Ovary (tissue), 9 donors: ENCODE results near the gene CDC20B. TPM values are rescaled to one million over a fixed set of nuclear protein-coding genes. Genes with fewer than 3 reads are reported as not detected.

Experiments
- DNase-seq, 5 donors: peaks; one replicate each; pipeline ENCODE4 v3.0.0-alpha.2; 2019 to 2020
- H3K27ac ChIP-seq, 2 donors: fragments of 200-600 bp; one replicate each; pipeline versions ENCODE4 v1.5.1 to v1.8.0; 2019 to 2022
- H3K27me3 ChIP-seq: fragments of 200-600 bp; one replicate; pipeline ENCODE4 v1.8.0; 2022
- H3K36me3 ChIP-seq: fragments of 200-600 bp; sonication (generic); one replicate; pipeline ENCODE4 v1.5.1; 2019
- H3K4me1 ChIP-seq: one replicate; pipeline ENCODE4 v1.8.1; 2013; ENCODE audit warnings: mild to moderate bottlenecking, moderate library complexity; ENCODE audit not compliant: insufficient read depth
- H3K4me3 ChIP-seq: fragments of 200-600 bp; sonication (generic); one replicate; pipeline ENCODE4 v1.5.1; 2017
- H3K9me3 ChIP-seq, 2 donors: fragments of 200-600 bp in 1 of 2; sonication (generic) in 1 of 2; one replicate each; pipeline versions ENCODE4 v1.5.1 to v1.8.1; 2013 to 2019; ENCODE audit warnings: mild to moderate bottlenecking in 1 of 2, moderate library complexity in 1 of 2
- EP300 ChIP-seq: sonication (generic); formaldehyde crosslinking; IDR thresholded peaks from one replicate; pipeline ENCODE4 v1.6.1; 2017; ENCODE audit warnings: antibody characterized with exemption
- POLR2A ChIP-seq: fragments of 450-650 bp; IDR thresholded peaks from one replicate; pipeline ENCODE4 v1.6.1; 2017; ENCODE audit warnings: antibody characterized with exemption, mild to moderate bottlenecking, moderate library complexity
- WGBS, 3 donors: extraction: QIAGEN DNeasy Blood & Tissue Kit in 1 of 3; methylation state at CpG; one replicate each; pipeline versions ENCODE4 v1.1.5 to v1.1.7; 2013 to 2017; 5-methylcytosine and 5-hydroxymethylcytosine counted together
- intact Hi-C, 4 donors: fragments of 100-400 bp; cut with DNase I; formaldehyde crosslinking; loops; one replicate each; pipeline versions ENCODE4 v1.11.0 to v1.15.1; 2022 to 2023
- polyA plus RNA-seq, 2 donors: library from polyadenylated mRNA; stranded (reverse); fragments of 200-250 nt in 1 of 2; fragments of 350-450 nt in 1 of 2; fragmentation: Illumina TruSeq in 1 of 2; extraction: RNeasy Lipid Tissue Mini Kit (QIAGEN cat#74804) in 1 of 2; gene quantifications; one replicate each; pipeline ENCODE4 v1.2.3, GENCODE V29; 2013 to 2014
- total RNA-seq, 7 donors: library from RNA; depleted of rRNA in 2 of 7; stranded (reverse); fragments of >200 nt in 2 of 7; fragmentation: NEBNext Ultra II Directional in 3 of 7; extraction: Animal tissue kit (Norgen Biotek cat#: 25700) in 3 of 7; gene quantifications; one replicate each; pipeline versions ENCODE4 v1.1.0 to v1.2.4, GENCODE V29; 2016 to 2023
- TF ChIP-seq, protein P1 (sequence below), 3 donors: fragments of 450-650 bp in 2 of 3; fragments of 200-600 bp in 1 of 3; IDR thresholded peaks; one replicate each; pipeline versions ENCODE4 v1.5.1 to v1.8.0; 2016 to 2022; ENCODE audit warnings: antibody characterized with exemption in 3 of 3, mild to moderate bottlenecking in 1 of 3
- donor health status: DM: no; HTN: no; CAD: no; lungs with moderate emphysema.
- donor health status: DM: no; HTN: no; CAD: no.
- donor health status: Bipolar disorder and iron deficiency.
- donor health status: DM: yes; HTN: yes; CAD: no.
- donor health status: DM: no; HTN: no; CAD: no.
- donor health status: DM: yes; HTN: yes; CAD: no.

The CDC20B gene
- total and polyA plus RNA-seq, 9 donors: 0.12 to 10.7 (median 0.24) TPM; not detected in 4

GRCh38 chr5:55154873-55155272 is 18.1 kb downstream of the CDC20B start:
- 8 to 33% (median 24%) methylated on average over 3 of the region's 3 CpGs for WGBS, 3 donors
- no peak for DNase-seq
- Histone ChIP-seq H3K27ac (no peak overlapping the region), H3K27me3 (no peaks in the 10 kb centered on the region), H3K9me3 (no peaks in the 10 kb centered on the region), H3K4me1 (no peaks in the 10 kb centered on the region), H3K36me3 (no peaks in the 10 kb centered on the region), H3K4me3 (no peak overlapping the region)
- TF ChIP-seq, protein P1, sequence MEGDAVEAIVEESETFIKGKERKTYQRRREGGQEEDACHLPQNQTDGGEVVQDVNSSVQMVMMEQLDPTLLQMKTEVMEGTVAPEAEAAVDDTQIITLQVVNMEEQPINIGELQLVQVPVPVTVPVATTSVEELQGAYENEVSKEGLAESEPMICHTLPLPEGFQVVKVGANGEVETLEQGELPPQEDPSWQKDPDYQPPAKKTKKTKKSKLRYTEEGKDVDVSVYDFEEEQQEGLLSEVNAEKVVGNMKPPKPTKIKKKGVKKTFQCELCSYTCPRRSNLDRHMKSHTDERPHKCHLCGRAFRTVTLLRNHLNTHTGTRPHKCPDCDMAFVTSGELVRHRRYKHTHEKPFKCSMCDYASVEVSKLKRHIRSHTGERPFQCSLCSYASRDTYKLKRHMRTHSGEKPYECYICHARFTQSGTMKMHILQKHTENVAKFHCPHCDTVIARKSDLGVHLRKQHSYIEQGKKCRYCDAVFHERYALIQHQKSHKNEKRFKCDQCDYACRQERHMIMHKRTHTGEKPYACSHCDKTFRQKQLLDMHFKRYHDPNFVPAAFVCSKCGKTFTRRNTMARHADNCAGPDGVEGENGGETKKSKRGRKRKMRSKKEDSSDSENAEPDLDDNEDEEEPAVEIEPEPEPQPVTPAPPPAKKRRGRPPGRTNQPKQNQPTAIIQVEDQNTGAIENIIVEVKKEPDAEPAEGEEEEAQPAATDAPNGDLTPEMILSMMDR (IDR thresholded peaks at IDR 0.05): no peak
- TF ChIP-seq POLR2A: no peak
- no peak for TF ChIP-seq EP300
- intact Hi-C loops: no loop called here

- TF ChIP-seq POLR2A (no peak), EP300 (no peak)
- TF ChIP-seq, protein P1 (IDR thresholded peaks at IDR 0.05): no peak
- intact Hi-C loops: no loop called here
Measured at GRCh38 chr5:55151923-55152842, 20.8 kb downstream of the CDC20B start.

DNA sequence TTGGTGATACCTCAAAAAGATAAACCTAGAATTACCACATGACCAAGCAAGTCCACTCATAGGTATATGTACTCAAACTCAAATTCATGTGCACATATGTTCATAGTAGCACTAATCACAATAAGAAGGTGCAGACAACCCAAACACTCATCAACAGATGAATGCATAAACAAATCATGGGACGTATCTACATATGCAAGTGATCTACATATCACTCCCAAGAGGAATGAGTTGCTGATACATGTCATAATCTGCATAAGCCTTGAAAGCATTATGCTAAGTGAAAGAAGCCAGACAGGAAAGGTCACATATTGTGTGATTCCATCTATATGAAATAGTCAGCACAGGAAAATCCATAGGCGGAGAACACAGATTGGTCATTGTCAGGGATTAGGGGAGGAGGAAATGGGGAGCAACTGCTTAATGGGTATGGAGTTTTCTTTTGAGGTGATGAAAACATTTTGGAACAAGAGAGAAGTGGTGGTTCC is 23.6 kb downstream of the CDC20B start:
- Histone ChIP-seq H3K27ac (no peak overlapping the region), H3K36me3 (no peaks in the 10 kb centered on the region), H3K9me3 (no peaks in the 10 kb centered on the region), H3K4me3 (no peak overlapping the region), H3K27me3 (no peaks in the 10 kb centered on the region), H3K4me1 (no peaks in the 10 kb centered on the region)
- no peak for DNase-seq
- TF ChIP-seq POLR2A (no peak), EP300 (no peak)
- TF ChIP-seq, protein P1 (IDR thresholded peaks at IDR 0.05): no peak
- intact Hi-C loops: loop anchor here in 1 of 4 donors (10.0 kb wide), 1 partner anchor 245 kb away; no protein-coding TSS in a partner anchor
- WGBS, 3 donors: 73 to 82% (median 74%) methylated on average over 2 of the region's 2 CpGs

More at GRCh38 chr5:55151923-55152842, 20.8 kb downstream of the CDC20B start:
- no peak for DNase-seq
- 59 to 72% (median 60%) methylated on average over 5 of the region's 5 CpGs for WGBS, 3 donors
- no peaks in the 10 kb centered on the region for H3K4me1 ChIP-seq
- H3K9me3 ChIP-seq: no peaks in the 10 kb centered on the region
- no peak overlapping the region for H3K4me3 ChIP-seq
- H3K36me3 ChIP-seq: no peaks in the 10 kb centered on the region
- no peak overlapping the region for H3K27ac ChIP-seq
- no peaks in the 10 kb centered on the region for H3K27me3 ChIP-seq

DNA sequence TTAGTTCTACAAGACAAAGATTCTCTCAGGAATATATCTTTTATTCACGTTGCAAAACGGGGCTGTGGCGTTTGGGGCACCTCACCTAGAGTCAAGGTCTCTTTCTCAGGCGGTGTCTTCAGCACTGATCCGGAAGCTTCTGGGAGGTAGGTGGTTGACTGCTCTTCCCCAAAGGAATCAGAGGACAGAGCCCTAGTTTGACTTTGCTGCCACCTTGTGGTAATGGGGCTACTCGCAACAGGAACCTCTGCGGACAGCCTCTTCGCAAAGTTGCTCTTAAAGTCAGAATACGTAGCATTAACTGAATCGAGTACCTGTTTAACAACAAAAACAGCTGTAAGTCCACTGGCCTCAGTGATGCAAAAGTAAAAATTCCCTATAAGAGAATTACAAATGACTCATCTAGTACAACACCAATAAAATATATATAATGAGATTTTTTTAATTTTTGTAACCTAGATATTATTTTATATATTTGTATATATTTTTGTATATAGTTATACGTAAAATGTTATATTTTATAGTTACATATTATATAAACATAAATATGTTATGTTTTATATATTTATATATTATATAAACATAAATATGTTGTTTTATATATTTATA is 26.3 kb downstream of the CDC20B start:
- DNase-seq: peak; percentile 36 to 77 (median 72)

More for the DNA sequence above, 26.3 kb downstream of the CDC20B start:
- Histone ChIP-seq H3K36me3 (no peaks in the 10 kb centered on the region), H3K27ac (no peak overlapping the region), H3K27me3 (no peaks in the 10 kb centered on the region), H3K4me3 (no peak overlapping the region), H3K9me3 (no peaks in the 10 kb centered on the region), H3K4me1 (no peaks in the 10 kb centered on the region)
- 5 to 7% (median 7%) methylated on average over 11 of the region's 11 CpGs for WGBS, 3 donors
- TF ChIP-seq, protein P1 (IDR thresholded peaks at IDR 0.05): peak; percentile 53 to 62 (median 62)
- no peak for TF ChIP-seq EP300
- intact Hi-C loops: loop anchor here in 1 of 4 donors (10.0 kb wide), 1 partner anchor 242 kb away; no protein-coding TSS in a partner anchor
